GM21390 (cell line): ENCODE data around the gene AFAP1L1.

ENCODE experiments used
- ATAC-seq: cut with Tn5 transposase; IDR thresholded peaks from one replicate; pipeline ENCODE4 v1.9.1; 2021; ENCODE audit not compliant: unreplicated experiment

Gene AFAP1L1

DNA sequence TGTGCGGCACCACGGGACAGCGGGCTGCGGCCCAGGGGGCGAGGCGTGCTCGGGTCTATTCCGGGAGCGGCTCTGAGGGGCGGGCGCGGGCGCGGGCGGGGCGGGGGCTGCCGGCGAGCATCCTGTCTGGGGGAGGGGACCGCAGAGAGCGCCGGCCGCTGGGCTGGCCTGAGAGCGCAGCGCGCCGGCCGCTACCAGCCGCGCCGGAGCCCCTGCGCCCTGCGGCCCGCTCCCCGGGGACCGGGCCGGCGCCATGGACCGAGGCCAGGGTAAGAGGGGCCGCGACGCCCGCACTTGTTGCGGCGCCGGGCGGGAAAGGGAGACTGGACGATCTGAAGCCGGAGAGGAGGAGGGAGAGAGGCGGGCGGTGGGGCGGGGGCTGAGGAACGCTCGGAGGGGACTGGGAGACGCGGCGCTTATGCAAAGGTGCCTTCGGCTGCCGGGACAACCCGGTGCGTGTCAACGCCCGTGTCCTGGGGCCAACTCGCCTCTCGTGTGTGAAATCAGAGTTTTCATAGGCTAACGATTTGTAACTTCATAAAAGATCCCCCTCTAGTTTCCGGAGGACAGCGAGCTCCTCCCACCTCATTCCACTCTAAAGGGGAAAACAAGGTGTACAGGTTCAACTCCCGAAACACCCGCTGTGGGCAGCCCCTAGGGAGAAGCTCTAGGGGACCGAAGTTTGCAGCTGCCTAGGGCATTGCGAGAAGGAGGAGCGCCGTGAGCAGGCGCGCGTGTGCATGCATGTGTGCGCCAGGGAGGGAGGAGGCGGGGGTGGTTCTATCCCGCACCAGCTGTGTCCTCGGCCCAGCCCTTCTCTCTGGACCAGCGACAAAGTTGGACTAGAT lies at the start of gene AFAP1L1:
AFAP1L1 (plus strand) TSS at position 144 of the 848 bp plus-strand sequence; CDS start at position 254, 110 bp downstream.
- ATAC-seq = no peak

DNA sequence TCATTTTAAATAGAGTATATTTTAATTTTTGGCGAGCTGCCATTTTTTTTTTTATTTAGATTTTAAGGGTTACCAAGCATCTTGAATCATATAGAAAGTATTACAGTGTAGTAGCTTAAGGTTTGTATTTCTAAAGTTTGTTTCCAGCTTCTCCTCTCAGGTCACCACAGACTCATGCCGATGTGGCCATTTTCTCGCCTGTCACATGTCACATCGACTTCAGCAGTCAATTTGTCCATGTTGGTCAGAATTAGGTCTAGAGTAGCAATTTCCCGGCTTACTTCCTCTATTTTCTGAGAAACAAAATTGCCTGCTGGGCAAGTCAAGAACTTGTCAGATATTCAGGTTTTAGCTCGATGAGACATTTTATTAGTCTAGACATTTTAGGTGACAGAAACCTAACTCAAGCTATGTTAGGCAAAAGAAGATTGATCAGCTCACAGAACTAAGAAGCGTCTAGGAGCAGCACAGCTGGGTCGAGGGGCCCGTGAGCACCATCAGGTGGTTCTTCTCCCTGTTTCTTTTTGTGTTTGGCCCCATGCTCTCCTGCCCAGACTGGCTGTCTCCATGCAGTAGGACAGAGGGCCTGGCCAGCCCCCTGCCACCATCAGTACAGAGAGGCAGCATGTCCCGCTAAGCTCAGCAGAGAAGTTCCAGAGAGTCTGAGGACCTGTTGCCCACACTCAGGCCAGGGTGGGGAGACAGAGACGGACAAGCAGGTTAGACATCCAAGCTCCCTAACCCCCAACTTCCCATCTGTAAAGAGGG lies 48.4 kb upstream of the AFAP1L1 start:
- ATAC-seq = no peak

DNA sequence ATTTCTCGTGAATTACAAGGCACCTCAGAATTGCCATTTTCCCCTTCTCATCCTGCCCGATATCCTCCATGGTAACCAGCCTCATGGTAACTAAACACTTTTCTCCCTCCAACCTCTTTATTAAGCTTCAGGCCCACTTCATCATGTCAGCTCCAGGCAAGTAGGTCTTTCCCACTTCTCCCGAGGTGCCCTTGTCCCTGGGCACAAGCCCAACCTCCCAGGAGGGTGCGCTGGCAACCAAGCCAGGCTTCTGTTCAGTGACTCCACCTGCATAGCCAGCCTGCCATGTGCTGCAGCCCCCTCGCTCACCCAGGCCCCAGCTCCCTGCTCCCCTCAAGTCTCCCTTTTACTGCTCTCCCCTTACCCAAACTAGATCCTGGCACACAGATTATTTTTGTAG lies 47.4 kb upstream of the AFAP1L1 start:
- no peak for ATAC-seq

GRCh38 chr5:149227168-149227826 lies 44.4 kb upstream of the AFAP1L1 start:
- ATAC-seq = no peak

GRCh38 chr5:149228618-149229297 lies 42.9 kb upstream of the AFAP1L1 start:
- no peak for ATAC-seq

- ATAC-seq = no peak
Observed at GRCh38 chr5:149229298-149229937, 42.2 kb upstream of the AFAP1L1 start.

GRCh38 chr5:149235841-149236240 lies 35.8 kb upstream of the AFAP1L1 start:
- no peak for ATAC-seq

DNA sequence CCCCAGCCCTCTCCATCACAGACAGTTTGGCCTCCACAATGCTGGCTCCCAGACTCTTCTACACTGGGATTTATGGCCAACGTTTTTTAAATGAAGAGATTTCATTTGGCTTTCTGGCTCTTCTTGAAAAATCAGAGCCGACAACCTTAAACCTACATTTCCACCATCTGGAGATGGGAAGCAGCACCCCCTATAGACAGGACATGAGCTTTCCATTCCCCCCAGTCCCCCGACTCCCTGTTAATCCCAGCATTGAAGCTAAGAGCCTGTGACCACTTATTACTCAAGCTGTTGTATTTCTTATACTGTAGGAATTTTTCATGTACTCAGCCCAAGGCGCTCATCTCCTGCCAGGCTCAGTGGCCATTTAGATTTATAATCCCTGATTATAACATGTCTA lies 34.0 kb upstream of the AFAP1L1 start:
- ATAC-seq = no peak

DNA sequence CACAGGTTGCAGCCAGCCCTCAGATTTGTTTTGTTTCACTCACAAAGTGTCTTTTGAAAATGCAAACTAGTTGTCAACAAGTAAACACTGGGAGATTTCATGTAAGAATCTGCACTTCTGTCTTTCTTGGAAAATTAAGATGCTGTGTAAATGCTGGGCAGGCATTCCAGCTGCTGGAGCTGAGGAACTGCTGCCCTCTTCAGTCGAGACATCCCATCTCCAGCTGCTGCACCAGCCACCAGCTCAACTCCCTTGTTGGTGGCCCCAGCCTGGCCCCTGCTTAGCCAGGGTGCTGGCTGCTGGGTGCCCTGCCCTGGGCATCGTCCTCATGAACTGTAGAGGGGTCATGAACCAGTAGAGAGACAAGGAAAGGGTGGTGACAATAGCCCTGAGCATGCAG lies 33.1 kb upstream of the AFAP1L1 start:
- no peak for ATAC-seq

DNA sequence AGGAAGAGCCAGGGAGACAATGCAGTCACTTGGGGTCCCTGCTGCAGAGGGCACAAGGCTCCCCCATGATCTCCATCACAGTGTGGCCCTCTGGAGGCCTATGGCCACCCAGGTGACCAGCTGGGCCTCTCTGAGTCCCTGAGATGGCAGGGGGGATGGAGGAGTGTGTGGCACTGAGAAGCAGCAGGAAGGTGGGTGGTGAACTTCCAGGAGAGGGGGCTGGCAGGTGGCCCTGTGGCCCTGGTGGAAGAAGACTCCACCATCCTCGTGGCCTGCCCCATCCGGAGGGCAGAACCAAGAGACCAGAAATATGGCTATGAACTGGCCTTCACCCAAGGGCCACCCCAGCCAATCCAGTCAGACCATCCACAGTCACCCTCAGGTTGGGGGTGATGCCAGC lies 31.7 kb upstream of the AFAP1L1 start:
- no peak for ATAC-seq

DNA sequence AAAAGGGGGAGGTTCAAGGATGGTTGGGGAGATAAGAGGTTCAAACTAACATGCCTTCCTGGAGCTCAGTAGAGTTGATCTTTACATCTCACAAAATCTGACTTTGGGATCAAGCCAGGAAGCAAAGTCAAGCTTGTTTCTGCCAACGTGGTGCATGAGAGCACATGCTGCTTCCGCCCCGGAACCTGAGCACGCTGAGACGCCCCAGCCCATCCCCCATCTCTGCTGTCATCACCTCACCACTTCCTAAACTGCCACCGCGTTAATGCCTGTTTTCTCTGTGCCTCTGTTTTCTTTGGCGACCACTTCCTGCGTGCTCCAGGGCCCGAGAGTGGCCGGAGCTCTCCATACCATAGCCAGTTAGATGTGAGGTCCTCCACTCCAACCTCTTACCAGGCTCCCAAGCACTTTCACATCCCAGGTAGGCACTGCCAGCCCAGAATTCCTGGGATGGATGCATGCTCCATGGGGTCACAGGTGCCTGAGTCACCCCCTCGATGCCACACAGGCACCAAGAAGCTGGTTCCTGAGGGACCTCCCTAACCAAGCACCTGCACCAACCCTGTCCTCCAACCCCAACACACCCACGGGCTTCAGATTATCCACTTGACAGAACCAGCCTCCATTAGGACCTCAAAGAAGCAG lies 31.2 kb upstream of the AFAP1L1 start:
- ATAC-seq = peak; percentile 90

DNA sequence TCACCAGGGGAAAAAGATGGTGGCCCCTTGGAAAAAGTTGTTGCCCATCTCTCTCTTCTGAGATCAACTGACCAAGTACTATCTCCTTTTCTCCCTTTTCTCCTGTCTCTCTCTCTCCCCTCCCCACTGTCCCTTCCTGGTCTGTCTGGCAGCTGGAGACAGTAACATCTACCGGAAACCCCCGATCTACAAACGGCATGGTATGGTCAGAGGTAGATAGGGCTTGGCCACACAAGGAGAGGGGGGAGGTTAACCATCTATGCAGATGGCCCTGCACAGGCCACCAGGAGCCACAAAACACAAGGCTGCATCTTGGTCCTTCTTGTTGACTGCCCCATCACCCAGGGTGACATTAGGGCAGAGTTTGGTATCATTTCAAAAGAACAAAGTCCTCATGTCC lies 29.3 kb upstream of the AFAP1L1 start:
- ATAC-seq = no peak

DNA sequence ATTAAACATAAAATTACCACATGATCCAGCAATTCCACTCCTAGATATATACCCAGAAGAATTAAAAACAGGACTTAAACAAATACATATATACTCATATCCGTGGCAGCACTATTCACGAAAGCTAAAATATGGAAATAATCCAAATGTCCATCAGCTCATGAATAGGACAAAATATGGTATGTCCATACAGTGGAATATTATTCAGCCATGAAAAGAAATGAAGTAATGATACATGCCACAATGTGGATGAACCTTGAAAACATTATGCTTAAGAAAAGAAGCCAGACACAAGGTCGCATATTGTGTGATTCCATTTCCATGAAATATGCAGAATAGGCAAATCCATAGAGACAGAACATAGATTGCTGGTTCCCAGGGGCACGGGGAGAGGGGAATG lies 24.8 kb upstream of the AFAP1L1 start:
- no peak for ATAC-seq

DNA sequence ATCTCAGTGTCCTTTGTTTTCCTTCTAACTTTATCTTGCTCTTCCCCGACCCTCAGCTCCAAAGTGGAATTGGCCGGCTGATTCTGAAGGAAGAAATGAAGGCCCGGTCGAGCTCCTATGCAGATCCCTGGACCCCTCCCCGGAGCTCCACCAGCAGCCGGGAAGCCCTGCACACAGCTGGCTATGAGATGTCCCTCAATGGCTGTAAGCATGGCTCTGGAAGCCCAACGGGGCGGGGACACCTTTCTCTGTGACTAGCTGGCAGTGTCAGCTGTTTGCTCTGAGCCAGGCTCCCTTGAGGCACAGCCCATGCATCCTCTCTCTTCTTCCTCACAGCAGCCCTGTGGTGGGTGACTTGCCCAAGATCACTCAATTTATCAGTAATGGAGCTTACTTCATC lies 23.9 kb upstream of the AFAP1L1 start:
- no peak for ATAC-seq

GRCh38 chr5:149251546-149251945 lies 20.1 kb upstream of the AFAP1L1 start:
- ATAC-seq = no peak

DNA sequence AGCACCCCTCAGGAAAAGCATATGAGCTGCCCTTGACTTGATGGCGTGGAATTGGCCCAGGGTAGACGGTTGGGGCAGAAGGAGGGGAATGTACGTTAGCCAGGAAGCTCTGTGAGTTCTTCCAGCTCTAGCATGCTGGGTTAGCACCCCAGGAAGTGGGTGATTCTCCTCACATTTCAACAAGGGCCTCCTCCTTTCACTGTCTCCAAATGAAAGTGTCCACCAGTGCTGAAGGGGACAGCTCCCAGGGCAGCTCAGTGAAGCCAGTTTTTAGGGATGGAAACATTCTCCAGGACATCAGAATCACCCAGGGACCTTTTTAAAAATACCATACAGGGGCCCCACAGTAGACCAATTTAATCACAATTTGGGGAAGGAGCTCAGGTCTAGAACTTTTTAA lies 17.2 kb upstream of the AFAP1L1 start:
- no peak for ATAC-seq

- no peak for ATAC-seq
Observed at GRCh38 chr5:149256451-149256850, 15.2 kb upstream of the AFAP1L1 start.

DNA sequence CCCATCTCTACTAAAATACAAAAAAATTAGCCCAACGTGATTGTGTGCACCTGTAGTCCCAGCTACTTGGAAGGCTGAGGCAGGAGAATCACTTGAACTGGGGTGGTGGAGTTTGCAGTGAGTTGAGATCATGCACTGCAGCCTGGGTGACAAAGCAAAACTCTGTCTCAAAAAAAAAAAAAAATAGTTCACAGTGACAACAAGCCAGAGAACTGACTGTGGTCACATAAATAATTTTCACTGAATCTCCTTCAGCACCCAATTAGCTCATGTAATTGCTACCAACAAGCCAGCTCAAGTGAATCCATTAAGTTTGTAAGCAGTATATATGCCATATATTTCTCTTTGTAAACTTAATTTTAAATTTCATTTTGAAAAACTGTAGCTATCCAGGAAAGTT lies 14.5 kb upstream of the AFAP1L1 start:
- ATAC-seq = no peak

DNA sequence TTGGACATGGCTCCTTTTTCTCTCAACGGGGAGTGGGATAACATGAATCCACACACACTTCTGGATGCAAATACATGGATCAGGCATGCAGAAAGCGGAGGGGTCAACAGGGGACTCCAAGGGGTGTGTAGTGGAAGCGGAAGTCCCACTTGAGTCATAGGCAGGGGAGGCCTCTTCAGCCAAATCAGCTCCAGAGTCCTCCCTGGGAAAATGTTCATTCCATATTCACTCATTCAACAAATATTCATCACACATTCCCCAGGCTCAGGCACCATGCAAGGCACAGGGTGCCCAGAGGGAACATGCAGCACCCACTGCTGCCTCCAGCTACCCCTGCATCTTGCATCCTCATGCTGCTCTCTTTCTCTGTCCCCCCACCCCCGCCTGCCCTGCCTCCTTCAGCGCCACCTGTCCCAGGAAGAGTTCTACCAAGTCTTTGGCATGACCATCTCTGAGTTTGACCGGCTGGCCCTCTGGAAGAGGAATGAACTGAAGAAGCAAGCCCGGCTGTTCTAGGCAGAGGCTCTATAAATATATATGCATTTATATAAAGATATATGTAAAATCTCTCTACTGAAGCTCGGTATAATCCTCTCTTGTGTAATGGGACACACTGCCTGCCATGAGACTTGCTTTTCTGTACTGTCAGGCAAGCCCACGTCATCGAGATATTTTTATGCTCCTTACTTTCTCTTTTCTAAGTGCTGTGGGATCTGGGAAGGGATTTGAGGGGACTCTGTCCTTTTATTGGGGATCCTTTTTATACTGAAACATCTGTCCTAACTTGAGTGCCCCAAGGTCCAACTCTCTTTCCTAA lies 13.6 kb upstream of the AFAP1L1 start:
- ATAC-seq = no peak
